Midbrain (tissue), 1 donor: ENCODE measurements around the gene GRPEL1.
"Not testable (repeated sequence)": the region's sequence is repeated elsewhere in the genome, so short reads cannot be mapped to it uniquely, and the experiment has no call there.

ENCODE experiments used
- DNase-seq: peaks from one replicate; lab custom pipeline; 2025; lab: John Stamatoyannopoulos, UW

Gene GRPEL1

GRCh38 chr4:7092026-7092425 is 24.2 kb upstream of the GRPEL1 start:
- DNase-seq = no peak

GRCh38 chr4:7089213-7089986 is 21.5 kb upstream of the GRPEL1 start:
- DNase-seq = no peak

DNA sequence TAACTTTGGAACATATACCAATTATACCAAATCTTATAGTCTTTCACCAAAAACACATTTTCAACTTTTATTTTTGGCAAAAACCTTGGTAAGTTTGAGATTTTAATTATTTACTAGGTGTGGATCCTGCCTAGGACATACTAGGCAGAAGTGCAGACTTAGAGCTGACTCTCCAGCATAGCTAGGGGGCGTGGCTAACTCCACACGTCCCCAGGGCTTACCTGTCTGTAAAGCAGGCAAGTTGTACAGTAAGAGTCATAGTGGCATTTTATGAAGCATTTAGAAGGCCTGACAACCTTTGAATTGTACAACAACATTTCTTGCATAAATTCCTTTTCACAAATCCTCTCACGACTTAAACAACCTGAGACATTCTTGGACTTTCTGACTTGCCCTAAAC is 19.2 kb upstream of the GRPEL1 start:
- DNase-seq = no peak

DNA sequence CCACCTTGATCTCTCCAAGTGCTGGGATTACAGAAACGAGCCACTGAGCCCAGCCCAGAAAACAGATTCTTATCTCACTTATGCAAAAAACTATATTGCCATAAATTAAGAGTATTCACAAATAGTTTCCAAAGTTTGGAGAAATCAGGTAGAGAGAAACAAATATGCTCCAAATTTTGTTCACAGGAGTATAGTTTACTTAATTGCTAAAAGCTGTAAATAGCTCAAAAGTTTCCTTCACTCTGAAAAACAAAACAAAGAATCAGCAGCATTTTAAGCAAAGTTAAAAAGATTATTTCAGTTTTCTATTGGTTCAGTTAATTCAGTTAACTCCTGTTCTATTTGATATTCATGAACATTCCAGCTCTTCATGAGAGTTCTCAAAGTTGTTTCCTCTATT is 18.5 kb upstream of the GRPEL1 start:
- no peak for DNase-seq

- DNase-seq = not testable (repeated sequence)
Measured at GRCh38 chr4:7084564-7084961, 16.7 kb upstream of the GRPEL1 start.

GRCh38 chr4:7083597-7084563 is 16.0 kb upstream of the GRPEL1 start:
- no peak for DNase-seq

- not testable (repeated sequence) for DNase-seq
Measured at GRCh38 chr4:7079909-7080308, 12.0 kb upstream of the GRPEL1 start.

GRCh38 chr4:7079483-7079882 is 11.6 kb upstream of the GRPEL1 start:
- not testable (repeated sequence) for DNase-seq

DNA sequence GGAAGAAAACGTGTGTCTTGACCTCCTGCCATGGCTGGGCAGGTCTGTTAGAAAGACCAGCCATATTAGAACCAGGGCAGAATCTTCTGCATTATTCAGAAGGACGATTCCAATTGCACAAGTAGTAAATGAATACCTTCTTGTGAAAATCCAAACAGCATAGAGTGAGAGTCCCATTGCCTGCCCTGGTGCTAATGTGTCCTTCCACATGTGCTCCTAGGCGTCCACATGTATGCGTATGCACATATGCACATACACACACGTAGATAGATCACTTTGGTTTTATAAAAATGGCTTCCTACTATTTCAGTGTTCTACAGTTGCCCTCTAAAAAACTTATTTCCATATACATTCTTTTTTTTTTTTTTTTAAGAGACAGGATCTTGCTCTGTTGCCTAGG is 10.2 kb upstream of the GRPEL1 start:
- DNase-seq = no peak

DNA sequence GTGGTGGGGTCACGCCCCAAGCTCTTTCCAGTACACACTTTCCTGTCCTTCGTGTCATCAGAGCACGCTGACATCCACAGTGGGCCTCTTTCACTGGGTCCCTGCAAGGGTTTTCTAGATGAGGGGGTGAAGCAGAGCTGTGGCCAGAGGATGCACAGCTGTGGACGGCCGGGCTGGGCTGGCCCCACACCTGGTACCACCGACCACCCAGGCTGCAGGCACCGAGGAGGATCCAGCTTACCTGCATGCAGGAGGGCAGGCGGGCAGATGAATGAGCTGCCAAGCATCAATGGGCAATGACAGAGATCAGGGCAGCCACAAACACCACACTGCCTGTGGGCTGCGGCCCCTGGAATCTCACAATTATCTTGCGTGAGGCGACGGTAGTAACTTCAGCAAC is 9.5 kb upstream of the GRPEL1 start:
- DNase-seq = no peak

GRCh38 chr4:7076696-7077082 is 8.8 kb upstream of the GRPEL1 start:
- no peak for DNase-seq

- no peak for DNase-seq
Measured at GRCh38 chr4:7075962-7076695, 8.3 kb upstream of the GRPEL1 start.

- DNase-seq = no peak
Measured at GRCh38 chr4:7074426-7074825, 6.6 kb upstream of the GRPEL1 start.

- peak; percentile 19 for DNase-seq
Measured at GRCh38 chr4:7073526-7074390, 5.9 kb upstream of the GRPEL1 start.

- no peak for DNase-seq
Measured at GRCh38 chr4:7073059-7073458, 5.2 kb upstream of the GRPEL1 start.

GRCh38 chr4:7070729-7071511 is 3.1 kb upstream of the GRPEL1 start:
- peak; percentile 82 for DNase-seq

- no peak for DNase-seq
Measured at GRCh38 chr4:7068883-7069282, 1.0 kb upstream of the GRPEL1 start.

- no peak for DNase-seq
Measured at GRCh38 chr4:7068279-7068842, 497 bp upstream of the GRPEL1 start.

- no peak for DNase-seq
Measured at GRCh38 chr4:7067126-7067451, 775 bp downstream of the GRPEL1 start.

- no peak for DNase-seq
Measured at GRCh38 chr4:7066493-7066892, 1.4 kb downstream of the GRPEL1 start.
